Measurements from ENCODE around the gene DIS3L2.

DIS3L2 gene

GRCh38 chr2:232234922-232235615 lies 273.6 kb downstream of the DIS3L2 start:
- DNase-seq, result no peak

- no peak for DNase-seq
Observed at GRCh38 chr2:232235716-232236115, 274.2 kb downstream of the DIS3L2 start.

- no peak for DNase-seq
Observed at GRCh38 chr2:232236200-232236599, 274.7 kb downstream of the DIS3L2 start.

- DNase-seq, result no peak
Observed at GRCh38 chr2:232237464-232237863, 276.0 kb downstream of the DIS3L2 start.

- DNase-seq, result no peak
Observed at GRCh38 chr2:232238108-232238507, 276.6 kb downstream of the DIS3L2 start.

- no peak for DNase-seq
Observed at GRCh38 chr2:232238596-232238995, 277.1 kb downstream of the DIS3L2 start.

GRCh38 chr2:232239951-232240681 lies 278.6 kb downstream of the DIS3L2 start:
- no peak for DNase-seq

GRCh38 chr2:232240906-232241305 lies 279.4 kb downstream of the DIS3L2 start:
- DNase-seq, result no peak

- DNase-seq, result no peak
Observed at GRCh38 chr2:232242316-232242715, 280.8 kb downstream of the DIS3L2 start.

GRCh38 chr2:232245111-232245510 lies 283.6 kb downstream of the DIS3L2 start:
- DNase-seq, result no peak

GRCh38 chr2:232246245-232246644 lies 284.7 kb downstream of the DIS3L2 start:
- DNase-seq, result no peak

- no peak for DNase-seq
Observed at GRCh38 chr2:232249096-232249495, 287.6 kb downstream of the DIS3L2 start.

- DNase-seq, result no peak
Observed at GRCh38 chr2:232250246-232251175, 289.0 kb downstream of the DIS3L2 start.

- DNase-seq, result no peak
Observed at GRCh38 chr2:232255033-232255432, 293.5 kb downstream of the DIS3L2 start.

GRCh38 chr2:232260075-232260474 lies 298.6 kb downstream of the DIS3L2 start:
- no peak for DNase-seq

GRCh38 chr2:232261776-232262175 lies 300.3 kb downstream of the DIS3L2 start:
- DNase-seq, result no peak

GRCh38 chr2:232263295-232263694 lies 301.8 kb downstream of the DIS3L2 start:
- no peak for DNase-seq

GRCh38 chr2:232264081-232264480 lies 302.6 kb downstream of the DIS3L2 start:
- DNase-seq, result no peak

- no peak for DNase-seq
Observed at GRCh38 chr2:232265329-232265728, 303.8 kb downstream of the DIS3L2 start.

GRCh38 chr2:232268636-232269165 lies 307.2 kb downstream of the DIS3L2 start:
- DNase-seq, result no peak

GRCh38 chr2:232269867-232270266 lies 308.4 kb downstream of the DIS3L2 start:
- no peak for DNase-seq

- no peak for DNase-seq
Observed at GRCh38 chr2:232273903-232274643, 312.6 kb downstream of the DIS3L2 start.

Data from hematopoietic multipotent progenitor cell treated with erythropoietin and hydrocortisone succinate and interleukin-3 and kit ligand, for 8 days (in vitro differentiated cells).